ENCODE results near the gene RNF111. TPM values are rescaled to one million over a fixed set of nuclear protein-coding genes. Genes with fewer than 3 reads are reported as not detected.

RNF111 gene
- total RNA-seq, 2 donors from 2014 or later: 21.8 to 31.4 TPM

GRCh38 chr15:59053482-59053881, 66.0 kb downstream of the RNF111 start:
- no peak for TF ChIP-seq CTCF (IDR thresholded peaks at IDR 0.05)
- H3K9ac ChIP-seq (ENCODE audit: low read depth in 2 of 2, low read length in 2 of 2): no peak overlapping the region
- intact Hi-C loops (cut with DNase I): no loop called here
- H3K27me3 ChIP-seq: no peaks in the 10 kb centered on the region
- DNase-seq: no peak
- H3K4me3 ChIP-seq: no peak overlapping the region
- no peaks in the 10 kb centered on the region for H3K36me3 ChIP-seq
- no peaks in the 10 kb centered on the region for H3K4me1 ChIP-seq
- H3K27ac ChIP-seq: no peak overlapping the region
- H3K9me3 ChIP-seq: no peaks in the 10 kb centered on the region

- Histone ChIP-seq H3K27ac (no peak overlapping the region), H3K9me3 (no peaks in the 10 kb centered on the region), H3K4me1 (no peaks in the 10 kb centered on the region), H3K36me3 (peaks cover 11% of the 10 kb centered on the region), H3K9ac (ENCODE audit: low read depth in 2 of 2, low read length in 2 of 2) (no peak overlapping the region), H3K27me3 (no peaks in the 10 kb centered on the region), H3K4me3 (no peak overlapping the region)
- intact Hi-C loops (cut with DNase I): no loop called here
- no peak for TF ChIP-seq CTCF (IDR thresholded peaks at IDR 0.05)
- DNase-seq: no peak
Observed at GRCh38 chr15:59059076-59059597, 71.7 kb downstream of the RNF111 start.

- no peaks in the 10 kb centered on the region for H3K9me3 ChIP-seq
- DNase-seq: no peak
- no peak overlapping the region for H3K9ac ChIP-seq (ENCODE audit: low read depth in 2 of 2, low read length in 2 of 2)
- no peaks in the 10 kb centered on the region for H3K4me1 ChIP-seq
- no peak for TF ChIP-seq CTCF (IDR thresholded peaks at IDR 0.05)
- H3K27ac ChIP-seq: no peak overlapping the region
- H3K36me3 ChIP-seq: peaks cover 11% of the 10 kb centered on the region
- intact Hi-C loops (cut with DNase I): no loop called here
- H3K27me3 ChIP-seq: no peaks in the 10 kb centered on the region
- no peak overlapping the region for H3K4me3 ChIP-seq
Observed at GRCh38 chr15:59060348-59060747, 72.9 kb downstream of the RNF111 start.

- no peak for TF ChIP-seq CTCF (IDR thresholded peaks at IDR 0.05)
- H3K27me3 ChIP-seq: no peaks in the 10 kb centered on the region
- H3K4me3 ChIP-seq: no peak overlapping the region
- no peak overlapping the region for H3K9ac ChIP-seq (ENCODE audit: low read depth in 2 of 2, low read length in 2 of 2)
- intact Hi-C loops (cut with DNase I): no loop called here
- no peak overlapping the region for H3K27ac ChIP-seq
- no peaks in the 10 kb centered on the region for H3K9me3 ChIP-seq
- DNase-seq: no peak
- peaks cover 11% of the 10 kb centered on the region for H3K36me3 ChIP-seq
- H3K4me1 ChIP-seq: no peaks in the 10 kb centered on the region
Observed at GRCh38 chr15:59063042-59063441, 75.6 kb downstream of the RNF111 start.

- Histone ChIP-seq H3K9ac (ENCODE audit: low read depth in 2 of 2, low read length in 2 of 2) (no peak overlapping the region), H3K36me3 (no peaks in the 10 kb centered on the region), H3K27ac (no peak overlapping the region), H3K4me1 (no peaks in the 10 kb centered on the region), H3K27me3 (no peaks in the 10 kb centered on the region), H3K4me3 (no peak overlapping the region), H3K9me3 (no peaks in the 10 kb centered on the region)
- TF ChIP-seq CTCF (IDR thresholded peaks at IDR 0.05): no peak
- intact Hi-C loops (cut with DNase I): no loop called here
- no peak for DNase-seq
Observed at GRCh38 chr15:59069430-59069829, 82.0 kb downstream of the RNF111 start.
